Medulla oblongata (tissue), 1 donor: ENCODE data around the gene POLDIP2.

Source experiments
- DNase-seq: peaks from one replicate; pipeline ENCODE4 v3.0.0-alpha.2; 2015; ENCODE audit errors: extremely low spot score

The POLDIP2 gene

GRCh38 chr17:28317099-28317965 is 40.0 kb downstream of the POLDIP2 start:
- no peak for DNase-seq

DNA sequence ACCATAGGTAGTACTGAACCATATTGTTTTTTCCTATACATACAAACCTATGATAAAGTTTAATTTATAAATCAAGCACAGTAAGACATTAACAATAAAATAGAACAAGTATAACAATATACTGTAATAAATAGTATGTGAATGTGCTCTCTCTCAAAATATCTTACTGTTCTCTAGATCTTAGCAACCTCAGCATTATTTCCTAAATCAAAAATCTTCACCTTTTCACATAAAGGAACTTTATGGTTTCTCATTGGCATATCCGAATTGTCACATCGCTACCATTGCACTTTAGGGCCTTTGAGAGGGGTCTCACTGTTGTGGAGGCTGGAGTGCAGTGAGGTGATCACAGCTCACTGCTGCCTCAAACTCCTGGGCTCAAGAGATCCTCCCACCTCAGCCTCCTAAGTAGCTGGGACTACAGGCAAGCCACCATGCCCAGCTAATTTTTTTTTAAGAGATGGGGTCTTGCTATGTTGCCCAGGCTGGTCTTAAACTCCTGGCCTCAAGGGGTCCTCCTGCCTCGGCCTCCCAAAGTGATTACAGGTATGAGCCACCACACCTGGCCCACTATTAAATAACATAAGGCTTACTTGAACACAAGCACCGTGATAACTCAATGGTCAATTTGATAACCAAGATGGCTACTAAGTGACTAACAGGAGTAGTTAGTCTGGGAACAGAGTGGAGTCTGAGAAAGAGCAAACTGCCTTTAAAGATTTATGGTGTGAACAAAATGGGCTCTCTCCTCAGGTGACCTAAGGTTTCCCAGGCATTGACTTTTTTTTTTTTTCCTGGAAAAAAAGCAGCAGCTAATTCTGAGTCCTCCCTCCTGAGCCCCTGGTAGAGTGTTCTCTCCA is 41.3 kb downstream of the POLDIP2 start:
- no peak for DNase-seq

DNA sequence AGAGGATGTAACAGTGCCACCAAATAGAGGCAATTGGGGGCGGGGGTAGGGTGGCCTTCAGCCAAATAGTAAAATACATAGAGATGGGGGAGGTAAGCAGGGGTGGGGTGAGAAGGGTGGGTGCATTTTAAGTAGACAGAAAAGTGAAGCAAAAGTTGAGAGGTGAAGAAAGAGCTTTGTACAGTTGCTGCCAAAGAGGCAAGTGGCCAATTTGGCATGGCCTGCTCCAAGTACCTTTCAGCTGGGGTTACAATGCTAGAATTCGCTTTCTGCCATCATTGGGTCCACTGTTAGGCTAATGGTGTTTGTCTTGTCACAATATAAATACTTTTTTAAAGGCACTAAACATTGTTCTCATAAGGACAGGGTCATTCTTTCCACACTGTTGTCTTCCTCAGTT is 43.5 kb downstream of the POLDIP2 start:
- no peak for DNase-seq

DNA sequence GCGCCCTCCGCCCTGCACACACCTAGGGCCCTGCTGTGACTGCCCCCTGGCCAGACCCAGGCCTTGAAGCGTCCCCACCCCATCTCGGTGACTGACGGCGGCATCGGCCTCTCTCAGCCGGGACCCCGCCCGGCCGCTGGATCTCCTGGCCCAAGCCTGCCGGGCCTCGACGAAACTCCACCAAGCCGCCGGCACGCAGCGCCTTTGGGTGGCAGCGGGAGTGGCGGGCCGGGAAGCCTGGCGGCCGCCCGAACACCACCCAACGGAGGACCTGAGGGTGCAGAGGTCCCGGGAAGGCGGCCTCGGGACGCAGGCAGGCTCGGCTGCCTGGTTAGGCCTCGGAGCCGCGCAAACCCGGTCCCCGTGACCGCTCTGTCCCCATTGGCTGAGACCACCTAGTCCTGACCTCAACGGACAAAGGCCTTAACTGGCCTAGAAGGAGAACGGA is 50.3 kb downstream of the POLDIP2 start:
- DNase-seq = no peak

- DNase-seq = no peak
These were observed 58.9 kb downstream of the POLDIP2 start for GRCh38 chr17:28298449-28298848.
